SK-MEL-5 (cell line): ENCODE data around the gene IMP4. TPM values are rescaled to one million over a fixed set of nuclear protein-coding genes. Genes with fewer than 3 reads are reported as not detected.
A peak's percentile ranks its signal among the peaks of the same experiment; 100 is the strongest.
"Not testable (repeated sequence)": the region's sequence is repeated elsewhere in the genome, so short reads cannot be mapped to it uniquely, and the experiment has no call there.

Experiments
- DNase-seq: peaks from one replicate; pipeline ENCODE4 v3.0.0-alpha.2; 2016; ENCODE audit warnings: low read depth, low spot score
- in situ Hi-C: cut with HindIII; loops from 2 replicates; pipeline ENCODE4 v1.10.0; 2016; ENCODE audit warnings: low sequenced_read_pairs, high pct_unique_total_duplicates, low pct_unique_long_range_greater_than_20kb
- total RNA-seq: library from RNA; depleted of rRNA; stranded (reverse); fragments of >200 nt; shearing (Covaris generic); gene quantifications from 2 replicates; pipeline ENCODE4 v1.2.3, GENCODE V29; 2014

The IMP4 gene
- total RNA-seq, 1 experiment from 2014 or later: 95.5 TPM

GRCh38 chr2:130333253-130333652 is 9.4 kb upstream of the IMP4 start:
- DNase-seq, in situ Hi-C loops: not testable (repeated sequence)

GRCh38 chr2:130334026-130334425 is 8.7 kb upstream of the IMP4 start:
- DNase-seq: no peak
- in situ Hi-C loops: no loop called here

- in situ Hi-C loops: no loop called here
Observed at GRCh38 chr2:130335226-130335625, 7.5 kb upstream of the IMP4 start.

GRCh38 chr2:130336150-130336876 is 6.4 kb upstream of the IMP4 start:
- DNase-seq: no peak
- in situ Hi-C loops: no loop called here

More at GRCh38 chr2:130335226-130335625, 7.5 kb upstream of the IMP4 start:
- DNase-seq: no peak

- DNase-seq: peak; percentile 75
- in situ Hi-C loops: no loop called here
Observed at GRCh38 chr2:130336877-130337734, 5.6 kb upstream of the IMP4 start.

GRCh38 chr2:130337735-130338325 is 4.9 kb upstream of the IMP4 start:
- in situ Hi-C loops: no loop called here
- DNase-seq: peak; percentile 24

GRCh38 chr2:130338793-130339345 is 3.8 kb upstream of the IMP4 start:
- no peak for DNase-seq
- in situ Hi-C loops: no loop called here

GRCh38 chr2:130339885-130340745 is 2.6 kb upstream of the IMP4 start:
- in situ Hi-C loops: no loop called here
- DNase-seq: no peak

- DNase-seq: peak; percentile 22
Observed at GRCh38 chr2:130341562-130342019, 1.1 kb upstream of the IMP4 start.

GRCh38 chr2:130342020-130342532 is 621 bp upstream of the IMP4 start:
- in situ Hi-C loops: no loop called here

More at GRCh38 chr2:130341562-130342019, 1.1 kb upstream of the IMP4 start:
- in situ Hi-C loops: no loop called here

GRCh38 chr2:130344578-130344977 is 1.9 kb downstream of the IMP4 start:
- in situ Hi-C loops: no loop called here
- no peak for DNase-seq

More at GRCh38 chr2:130342020-130342532, 621 bp upstream of the IMP4 start:
- DNase-seq: peak; percentile 94

GRCh38 chr2:130345091-130345490 is 2.4 kb downstream of the IMP4 start:
- in situ Hi-C loops: no loop called here

GRCh38 chr2:130345611-130346010 is 2.9 kb downstream of the IMP4 start:
- in situ Hi-C loops: no loop called here
- DNase-seq: no peak

More at GRCh38 chr2:130345091-130345490, 2.4 kb downstream of the IMP4 start:
- no peak for DNase-seq

- in situ Hi-C loops: no loop called here
- DNase-seq: no peak
Observed at GRCh38 chr2:130346041-130346740, 3.5 kb downstream of the IMP4 start.

GRCh38 chr2:130346741-130347066 is 4.0 kb downstream of the IMP4 start:
- no peak for DNase-seq
- in situ Hi-C loops: no loop called here

- in situ Hi-C loops: no loop called here
- no peak for DNase-seq
Observed at GRCh38 chr2:130347220-130347925, 4.7 kb downstream of the IMP4 start.
